GM21423 (cell line): ENCODE results near the gene HTR4.
"Not testable (repeated sequence)": the region's sequence is repeated elsewhere in the genome, so short reads cannot be mapped to it uniquely, and the experiment has no call there.

Experiments used
- ATAC-seq: cut with Tn5 transposase; IDR thresholded peaks from one replicate; pipeline ENCODE4 v1.9.1; 2021; ENCODE audit warnings: mild to moderate bottlenecking, moderate library complexity; ENCODE audit not compliant: unreplicated experiment

HTR4 gene

GRCh38 chr5:148540647-148541046, 113.7 kb downstream of the HTR4 start:
- ATAC-seq = no peak

DNA sequence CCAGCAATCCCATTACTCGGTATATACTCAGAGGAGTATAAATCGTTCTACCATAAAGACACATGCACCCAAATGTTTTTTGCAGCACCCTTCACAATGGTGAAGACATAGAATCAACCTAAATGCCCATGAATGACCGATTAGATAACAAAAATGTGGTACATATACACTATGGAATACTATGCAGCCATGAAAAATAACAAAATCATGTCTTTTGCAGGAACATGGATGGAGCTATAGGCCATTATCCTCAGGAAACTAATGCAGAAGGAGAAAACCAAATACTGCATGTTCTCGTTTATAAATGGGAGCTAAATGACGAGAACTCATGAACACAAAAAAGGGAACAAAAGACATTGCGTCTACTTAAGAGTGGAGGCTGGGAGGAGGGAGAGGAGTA, 114.5 kb downstream of the HTR4 start:
- ATAC-seq = no peak

DNA sequence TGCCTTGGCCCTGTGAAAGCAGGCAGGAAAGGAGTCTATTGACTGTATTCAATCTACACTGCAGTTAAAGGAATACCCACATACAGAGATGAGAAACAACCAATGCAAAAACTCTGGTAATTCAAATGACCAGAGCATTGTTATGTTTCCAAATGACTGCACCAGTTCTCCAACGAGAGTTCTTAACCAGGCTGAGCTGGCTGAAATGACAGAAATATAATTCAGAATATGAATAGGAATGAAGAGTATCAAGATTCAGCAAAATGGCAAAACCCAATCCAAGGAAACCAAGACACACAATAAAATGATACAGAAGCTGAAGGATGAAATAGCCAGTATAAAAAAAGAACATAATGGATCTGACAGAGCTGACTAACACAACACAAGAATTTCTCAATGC, 119.1 kb downstream of the HTR4 start:
- ATAC-seq = no peak

DNA sequence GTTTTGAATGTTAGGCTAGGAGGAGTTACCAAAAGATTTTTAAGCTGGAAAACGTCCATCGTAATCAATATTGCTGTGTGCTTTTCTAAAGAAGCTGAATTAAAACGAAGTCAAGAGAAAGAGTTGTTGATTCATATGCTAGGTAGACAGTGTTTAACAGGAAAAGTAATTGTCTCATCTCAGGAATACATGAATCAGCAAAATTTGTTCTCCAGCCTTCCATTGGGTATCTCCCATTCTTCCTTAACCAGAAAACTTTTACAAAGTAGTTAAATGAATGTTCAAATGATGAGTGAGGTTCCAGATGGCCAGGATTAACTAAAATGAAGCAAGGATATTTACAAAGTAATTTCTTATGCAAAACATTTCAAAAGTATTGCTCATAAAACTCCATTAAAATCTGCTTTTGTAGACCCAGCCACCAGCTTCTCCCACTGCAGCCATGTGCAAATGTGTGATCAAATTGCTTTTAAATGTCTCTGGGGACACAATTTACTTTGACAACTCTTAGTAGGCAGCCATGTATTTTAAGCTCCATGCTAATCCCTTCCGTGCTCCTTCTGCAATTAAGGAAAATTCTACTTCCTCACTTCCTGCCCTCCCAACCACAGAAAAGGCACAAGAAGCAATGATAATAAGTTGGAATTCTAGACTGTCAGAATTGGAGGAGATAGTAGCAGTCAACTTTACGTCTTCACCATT, 121.2 kb downstream of the HTR4 start:
- no peak for ATAC-seq

- ATAC-seq = not testable (repeated sequence)
These were observed 124.9 kb downstream of the HTR4 start for GRCh38 chr5:148529450-148529849.

DNA sequence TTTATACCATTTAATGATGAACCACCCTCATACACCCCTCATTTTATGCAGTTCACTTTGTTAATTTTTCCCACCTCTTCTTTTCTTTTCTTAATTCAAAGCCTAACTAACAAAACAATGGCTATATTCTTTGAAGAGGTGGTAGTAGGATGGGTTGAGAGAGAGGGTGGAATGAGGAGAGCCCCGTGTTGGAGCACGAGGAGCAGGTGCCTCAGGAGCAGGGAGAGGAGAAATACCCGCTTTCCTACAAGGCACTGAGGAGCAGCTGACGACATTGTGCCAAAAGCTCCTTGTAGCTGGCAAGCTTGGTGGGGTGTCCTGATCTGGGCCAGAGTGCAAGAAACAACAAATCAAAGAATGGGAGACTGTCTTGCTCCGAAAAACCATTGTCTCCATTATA, 129.6 kb downstream of the HTR4 start:
- no peak for ATAC-seq

GRCh38 chr5:148523139-148523538, 131.2 kb downstream of the HTR4 start:
- no peak for ATAC-seq

DNA sequence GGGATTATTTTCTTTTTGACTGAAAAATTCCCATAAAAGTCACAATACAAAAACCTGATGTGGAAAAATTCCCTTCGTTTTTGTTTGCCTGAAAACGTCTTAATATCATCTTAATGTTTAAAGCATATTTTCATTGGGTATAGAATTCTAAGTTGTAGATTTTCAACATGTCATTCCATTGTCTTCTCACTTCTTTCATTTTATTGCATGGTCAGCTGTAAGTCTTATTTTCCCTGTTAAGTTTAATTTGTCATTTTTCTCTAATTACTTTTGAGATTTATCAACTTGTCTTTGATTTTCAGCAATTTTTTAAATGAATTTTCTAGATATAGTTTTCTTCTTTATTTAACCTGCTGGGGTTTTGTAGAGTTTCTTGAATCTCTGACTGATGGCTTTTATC, 138.9 kb downstream of the HTR4 start:
- ATAC-seq = no peak

- no peak for ATAC-seq
These were observed 140.0 kb downstream of the HTR4 start for GRCh38 chr5:148514344-148514743.

DNA sequence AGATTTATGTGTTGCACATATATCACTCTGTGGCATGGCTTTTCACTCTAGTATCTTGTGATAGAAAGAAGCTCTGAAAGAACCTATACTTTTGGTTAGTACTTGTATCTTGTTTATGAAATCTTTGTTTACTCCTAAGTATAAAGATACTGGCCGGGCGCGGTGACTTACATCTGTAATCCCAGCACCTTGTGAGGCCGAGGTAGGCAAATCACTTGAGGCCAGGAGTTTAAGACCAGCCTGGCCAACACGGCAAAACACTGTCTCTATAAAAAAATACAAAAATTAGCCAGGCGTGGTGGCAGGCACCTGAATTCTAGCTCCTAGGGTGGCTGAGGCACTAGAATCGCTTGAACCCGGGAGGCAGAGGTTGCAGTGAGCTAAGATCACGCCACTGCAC, 141.8 kb downstream of the HTR4 start:
- no peak for ATAC-seq

GRCh38 chr5:148511810-148512347, 142.4 kb downstream of the HTR4 start:
- peak; percentile 96 for ATAC-seq

GRCh38 chr5:148509893-148510292, 144.4 kb downstream of the HTR4 start:
- no peak for ATAC-seq

DNA sequence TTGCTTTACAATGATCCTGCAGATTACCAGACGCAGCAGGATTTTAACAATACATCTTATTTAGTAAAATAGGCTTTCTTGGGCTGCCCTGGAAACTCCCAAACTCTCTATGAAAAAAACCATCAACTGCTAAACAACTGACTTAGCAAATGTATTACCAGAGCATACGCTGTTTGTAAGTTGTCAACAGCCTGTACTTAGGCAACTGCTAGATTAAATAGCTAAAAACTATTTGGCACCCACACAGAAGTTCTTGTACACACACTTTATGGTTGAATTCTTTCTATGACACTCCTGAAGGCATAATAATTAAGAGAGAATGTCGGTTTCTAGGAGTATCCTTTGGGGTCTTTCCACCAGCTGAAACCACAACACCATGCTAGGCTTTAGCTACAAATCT, 146.7 kb downstream of the HTR4 start:
- no peak for ATAC-seq

GRCh38 chr5:148499452-148499851, 154.9 kb downstream of the HTR4 start:
- no peak for ATAC-seq

DNA sequence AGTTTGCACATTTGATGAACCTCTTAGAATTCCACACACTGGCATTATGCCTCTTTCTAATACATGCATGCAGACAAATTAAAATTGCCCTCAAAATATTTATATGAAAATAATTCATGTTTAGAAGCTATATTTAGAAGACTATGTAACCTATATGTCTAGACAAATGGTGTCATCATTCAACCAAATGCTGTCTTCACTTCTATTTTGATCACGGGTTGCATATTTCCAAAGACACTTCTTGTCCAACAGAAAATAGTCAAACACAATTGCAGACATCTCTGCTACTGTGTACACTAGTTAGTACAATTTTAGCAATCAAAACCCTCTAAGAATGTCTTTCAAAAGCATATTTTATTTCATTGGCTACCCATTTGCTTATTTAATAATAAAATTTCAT, 156.6 kb downstream of the HTR4 start:
- ATAC-seq = no peak

- ATAC-seq = no peak
These were observed 162.0 kb downstream of the HTR4 start for GRCh38 chr5:148492351-148492750.

GRCh38 chr5:148491793-148492184, 162.5 kb downstream of the HTR4 start:
- no peak for ATAC-seq

GRCh38 chr5:148491015-148491792, 163.1 kb downstream of the HTR4 start:
- ATAC-seq = no peak

- no peak for ATAC-seq
These were observed 165.6 kb downstream of the HTR4 start for GRCh38 chr5:148488757-148489156.

- ATAC-seq = no peak
These were observed 167.9 kb downstream of the HTR4 start for GRCh38 chr5:148486456-148486855.

- ATAC-seq = no peak
These were observed 169.7 kb downstream of the HTR4 start for GRCh38 chr5:148484651-148485050.

DNA sequence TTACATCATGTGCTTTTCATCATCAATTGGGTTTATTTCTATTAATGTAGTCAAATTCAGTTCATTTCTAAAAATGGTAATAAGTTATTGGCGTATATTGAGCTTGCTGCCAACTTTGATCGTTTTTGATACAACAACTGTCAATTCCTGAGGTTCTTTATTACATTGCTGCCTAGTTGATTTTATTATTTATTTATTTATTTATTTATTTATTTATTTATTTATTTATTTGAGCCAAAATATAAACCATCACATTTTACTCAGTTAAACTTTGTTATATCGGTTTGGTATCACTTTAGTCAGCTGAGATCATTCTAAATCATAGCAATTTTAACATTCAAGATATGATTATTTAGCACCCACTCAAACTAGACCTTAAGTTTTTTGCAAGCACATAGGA, 170.6 kb downstream of the HTR4 start:
- ATAC-seq = no peak
